HG02798 (cell line): ENCODE measurements around the gene SLC1A3.

ENCODE experiments used
- ATAC-seq: cut with Tn5 transposase; IDR thresholded peaks from one replicate; pipeline ENCODE4 v1.9.1; 2021; ENCODE audit warnings: mild to moderate bottlenecking; ENCODE audit not compliant: unreplicated experiment, poor library complexity

The SLC1A3 gene

DNA sequence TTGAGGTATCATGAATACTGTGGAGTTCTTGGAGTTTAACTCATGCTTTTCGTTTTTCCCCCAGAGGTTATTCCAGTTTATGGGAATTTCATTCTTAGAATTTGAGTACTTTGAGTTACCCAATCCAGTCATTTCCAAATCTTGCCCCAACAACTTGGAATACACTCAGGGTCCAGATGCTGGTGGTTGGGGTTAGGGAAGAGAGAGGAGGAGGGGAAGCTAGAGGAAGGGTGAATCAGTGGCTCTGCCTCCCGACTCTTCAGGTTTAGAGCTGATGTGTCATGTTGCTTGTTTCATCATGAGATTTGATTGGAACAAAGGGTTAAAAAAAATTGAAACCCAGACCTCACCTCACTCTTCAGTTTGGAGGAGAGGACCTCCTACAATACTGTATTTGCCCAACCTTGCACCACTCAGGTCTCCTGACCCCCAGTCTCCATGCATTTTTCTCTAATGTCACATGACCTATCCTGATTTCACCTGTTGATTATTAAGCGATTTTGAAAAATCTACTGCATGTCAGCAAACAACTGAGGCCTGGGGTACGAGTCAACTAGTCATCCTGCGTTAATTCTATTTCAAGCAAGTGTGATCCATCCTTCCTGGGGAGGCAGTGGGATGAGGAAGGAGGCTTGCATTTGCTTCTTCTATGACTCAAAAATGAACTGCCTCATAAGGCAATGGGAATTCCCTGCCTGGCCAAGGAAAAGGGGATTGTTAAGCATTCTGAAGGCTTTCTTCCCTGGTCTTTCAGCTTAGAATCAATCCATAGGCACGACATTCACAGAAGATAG is 6.2 kb upstream of the SLC1A3 start:
- no peak for ATAC-seq

- ATAC-seq, result no peak
Observed at GRCh38 chr5:36600917-36601527, 5.4 kb upstream of the SLC1A3 start.

- no peak for ATAC-seq
Observed at GRCh38 chr5:36602704-36603321, 3.6 kb upstream of the SLC1A3 start.

DNA sequence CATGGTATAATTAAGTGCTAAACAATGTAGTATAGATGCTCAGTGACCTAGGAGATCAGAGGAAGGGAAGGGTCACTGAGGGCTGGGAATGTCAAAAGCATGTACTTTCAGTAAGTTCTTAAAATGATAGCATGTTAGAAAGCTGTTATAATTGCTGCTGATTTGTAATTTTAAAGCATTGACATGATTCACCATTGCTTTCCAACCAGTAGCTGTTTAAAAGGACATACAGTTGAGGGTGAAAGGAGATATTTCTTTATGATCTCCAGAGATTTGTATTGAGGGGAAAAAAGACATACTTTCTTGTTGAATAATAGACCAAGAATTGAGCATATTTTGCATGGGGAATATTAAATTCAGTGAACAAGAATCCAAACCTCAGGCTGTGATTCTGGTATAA is 1.2 kb upstream of the SLC1A3 start:
- ATAC-seq, result no peak

DNA sequence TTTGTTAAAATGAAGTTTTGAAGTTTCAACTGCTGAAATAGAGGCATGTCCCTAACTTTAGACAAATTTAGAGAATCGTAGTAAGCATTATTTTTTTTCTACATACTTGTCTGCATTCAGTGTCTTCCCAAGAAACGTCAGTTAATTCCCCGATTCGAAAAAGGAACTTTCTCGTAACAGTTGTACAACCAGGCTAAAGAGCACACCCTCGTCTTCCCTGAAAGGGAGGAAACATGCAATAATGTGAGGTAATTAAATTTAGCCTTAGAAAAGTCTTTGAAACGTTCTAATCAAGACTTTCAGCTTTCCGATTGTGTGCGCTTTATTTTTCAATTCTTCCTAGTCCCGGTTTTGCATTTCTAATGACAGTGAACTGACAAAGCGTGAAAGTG is 374 bp upstream of the SLC1A3 start:
- no peak for ATAC-seq

DNA sequence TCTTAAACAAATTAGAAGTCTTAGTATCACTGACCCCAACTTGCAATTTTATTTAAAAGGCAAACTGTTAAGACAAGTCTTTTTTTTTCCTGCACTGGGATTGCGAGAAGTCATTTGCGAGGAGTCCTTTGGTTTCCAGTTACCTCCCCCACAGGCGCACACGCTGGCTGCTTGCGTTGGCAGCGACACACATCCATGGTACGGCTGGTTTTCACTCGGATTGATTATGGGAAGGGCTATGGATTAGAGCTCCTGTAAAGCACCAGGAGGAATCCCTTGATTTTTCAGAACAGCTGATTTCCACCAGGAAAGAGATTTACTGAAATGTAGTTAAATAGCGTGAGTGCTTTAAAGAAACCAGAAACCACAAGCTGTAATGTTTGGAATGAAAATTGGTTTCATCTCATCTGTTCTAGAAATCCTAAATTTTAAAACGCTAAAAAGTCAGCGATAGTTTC is 737 bp downstream of the SLC1A3 start:
- no peak for ATAC-seq

DNA sequence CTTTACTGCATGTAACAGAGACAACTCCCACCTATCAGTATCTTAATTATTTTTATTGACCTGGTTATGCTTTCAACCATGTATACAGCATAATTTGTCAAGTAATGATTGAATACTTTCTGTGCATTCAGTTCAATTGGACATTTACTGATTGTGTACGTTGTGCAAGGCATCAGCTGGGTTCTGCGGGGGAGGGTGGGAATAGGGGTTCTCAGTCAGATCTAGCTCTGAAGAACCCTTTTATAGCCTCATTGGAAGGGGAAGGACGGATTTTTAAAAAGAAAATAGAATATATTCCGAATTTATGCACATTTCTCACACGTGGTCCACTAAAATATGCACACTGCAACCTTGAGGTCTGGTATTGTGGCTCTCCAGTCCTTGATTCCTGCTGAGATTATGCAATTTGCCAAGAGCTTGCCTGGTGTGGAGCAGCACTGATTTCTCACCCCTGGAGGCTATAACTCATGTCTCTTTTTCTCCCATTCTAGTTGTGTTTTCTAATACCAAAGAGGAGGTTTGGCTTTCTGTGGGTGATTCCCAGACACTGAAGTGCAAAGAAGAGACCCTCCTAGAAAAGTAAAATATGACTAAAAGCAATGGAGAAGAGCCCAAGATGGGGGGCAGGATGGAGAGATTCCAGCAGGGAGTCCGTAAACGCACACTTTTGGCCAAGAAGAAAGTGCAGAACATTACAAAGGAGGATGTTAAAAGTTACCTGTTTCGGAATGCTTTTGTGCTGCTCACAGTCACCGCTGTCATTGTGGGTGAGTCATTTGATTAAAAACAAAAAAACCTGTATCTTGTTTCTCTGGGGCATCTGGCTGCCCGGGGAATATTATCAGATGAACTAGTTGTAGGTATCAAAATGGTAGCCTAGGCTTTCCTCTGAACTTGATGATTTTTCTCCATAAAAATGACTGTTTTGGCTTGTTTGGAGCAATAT is 1.7 kb downstream of the SLC1A3 start:
- ATAC-seq, result no peak

- no peak for ATAC-seq
Observed at GRCh38 chr5:36610621-36611020, 4.2 kb downstream of the SLC1A3 start.

DNA sequence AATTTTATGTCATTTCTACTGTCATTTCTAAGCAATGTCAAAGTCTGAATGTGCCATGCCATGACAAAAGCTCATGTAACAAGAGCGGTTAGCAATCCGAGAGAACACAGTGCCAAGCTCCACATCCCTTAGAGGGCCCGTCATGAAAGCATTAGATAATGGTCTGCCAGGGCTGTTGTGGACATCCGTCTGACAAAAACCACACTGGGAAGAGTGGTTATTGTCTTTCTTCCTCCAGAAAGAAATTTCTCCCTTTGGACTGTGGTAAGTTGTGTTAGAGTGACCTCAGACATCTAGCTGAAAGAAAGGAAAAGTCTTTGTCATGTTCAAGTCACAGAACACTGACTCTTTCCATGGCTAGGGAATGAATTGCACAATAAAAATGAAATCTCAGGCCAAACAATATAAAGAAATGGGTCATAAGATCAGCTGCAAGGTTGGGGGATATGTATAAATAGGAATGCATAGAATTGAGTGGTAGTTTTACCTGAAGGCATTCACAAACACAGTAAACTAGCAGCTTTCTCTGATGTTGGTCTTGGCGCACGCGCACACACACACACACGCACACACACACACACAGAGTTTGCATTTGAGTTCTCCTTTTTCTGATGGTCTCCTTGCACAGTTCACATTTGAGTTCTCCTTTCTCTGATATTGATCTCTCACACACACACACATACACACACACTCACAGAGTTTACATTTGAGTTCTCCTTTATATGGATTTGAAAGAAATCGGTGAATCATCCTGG is 5.3 kb downstream of the SLC1A3 start:
- no peak for ATAC-seq

DNA sequence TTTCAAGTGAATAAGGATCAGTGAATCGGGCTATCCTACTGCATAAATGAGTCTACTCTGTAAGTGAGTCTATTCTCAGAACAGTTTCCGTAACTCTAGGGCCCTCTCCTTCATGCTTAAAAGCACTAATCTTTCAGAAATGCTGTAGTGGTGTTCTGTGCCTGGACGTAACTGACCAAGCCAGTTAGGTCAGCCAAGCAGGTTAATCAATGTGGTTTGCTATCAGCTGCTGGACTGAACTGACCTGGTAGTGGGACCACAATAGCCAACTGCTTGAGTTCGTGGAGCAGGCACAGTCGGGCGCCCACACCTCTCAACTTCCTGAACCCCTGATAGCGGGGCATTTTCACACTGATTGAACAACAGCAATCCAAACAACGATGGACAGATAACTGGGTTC is 6.8 kb downstream of the SLC1A3 start:
- ATAC-seq, result no peak

DNA sequence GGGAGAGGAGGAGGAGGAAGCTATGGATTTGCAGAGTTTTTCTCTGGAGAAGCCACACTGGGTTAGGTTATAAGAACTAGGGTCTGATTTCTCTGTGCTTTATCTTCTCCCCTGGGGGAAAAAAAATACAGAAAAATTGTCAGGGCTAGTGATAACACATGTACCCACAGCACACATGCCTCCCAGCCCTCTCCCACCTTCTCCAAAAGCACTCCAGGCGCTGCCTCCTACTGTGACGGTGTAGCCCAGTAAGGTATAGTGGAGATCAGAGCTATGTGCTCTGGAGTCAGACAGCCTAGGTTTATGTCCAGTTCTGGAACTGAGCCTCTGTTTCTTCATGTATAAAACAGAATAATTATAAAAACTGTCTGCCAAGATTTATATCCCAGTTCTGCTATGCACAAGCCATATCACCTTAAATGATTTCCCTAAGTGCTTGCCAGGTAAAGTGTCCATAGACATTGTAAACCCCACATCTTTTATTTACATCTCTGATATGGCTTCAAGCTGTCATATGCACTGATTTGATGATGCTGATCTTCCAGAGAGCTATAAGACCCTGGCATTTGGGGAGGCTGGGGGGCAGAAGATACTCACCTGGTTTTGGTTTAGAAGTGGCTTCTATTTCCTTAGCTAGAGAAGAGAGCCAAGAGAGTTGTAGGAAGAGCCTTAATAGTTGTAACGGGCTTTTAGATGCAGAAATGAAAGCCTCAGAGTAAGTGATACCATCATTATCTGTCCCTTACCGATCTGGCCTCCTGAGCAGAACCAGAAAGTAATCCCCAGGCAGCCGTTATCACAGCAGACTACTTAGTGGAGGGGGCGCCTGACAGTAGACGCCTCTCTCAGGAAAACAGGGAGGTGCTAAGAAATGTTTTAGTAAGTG is 7.6 kb downstream of the SLC1A3 start:
- ATAC-seq, result no peak

- ATAC-seq, result no peak
Observed at GRCh38 chr5:36614657-36615308, 8.4 kb downstream of the SLC1A3 start.

GRCh38 chr5:36619012-36619635 is 12.7 kb downstream of the SLC1A3 start:
- ATAC-seq, result no peak

- no peak for ATAC-seq
Observed at GRCh38 chr5:36621985-36622384, 15.6 kb downstream of the SLC1A3 start.

DNA sequence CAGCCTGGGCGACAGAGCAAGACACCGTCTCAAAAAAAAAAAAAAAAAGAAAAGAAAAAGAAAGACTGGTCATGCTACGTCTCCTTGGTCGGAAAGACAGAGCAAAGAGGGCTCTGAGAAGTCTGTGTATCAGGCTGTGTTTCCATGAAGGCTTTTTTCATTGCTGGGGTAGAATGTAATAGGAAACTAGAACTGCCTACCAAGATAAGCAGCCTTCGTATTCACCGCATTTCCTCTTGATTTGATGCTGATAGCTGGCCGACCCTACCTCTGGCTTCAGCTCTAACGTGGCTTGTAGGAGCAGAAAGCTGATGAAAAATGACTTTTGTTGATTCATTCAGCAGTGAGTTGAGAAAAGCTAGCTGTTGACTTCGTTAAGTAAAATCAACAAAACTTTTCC is 17.4 kb downstream of the SLC1A3 start:
- no peak for ATAC-seq

- ATAC-seq, result no peak
Observed at GRCh38 chr5:36624277-36624676, 17.9 kb downstream of the SLC1A3 start.

- ATAC-seq, result no peak
Observed at GRCh38 chr5:36628695-36629094, 22.3 kb downstream of the SLC1A3 start.

DNA sequence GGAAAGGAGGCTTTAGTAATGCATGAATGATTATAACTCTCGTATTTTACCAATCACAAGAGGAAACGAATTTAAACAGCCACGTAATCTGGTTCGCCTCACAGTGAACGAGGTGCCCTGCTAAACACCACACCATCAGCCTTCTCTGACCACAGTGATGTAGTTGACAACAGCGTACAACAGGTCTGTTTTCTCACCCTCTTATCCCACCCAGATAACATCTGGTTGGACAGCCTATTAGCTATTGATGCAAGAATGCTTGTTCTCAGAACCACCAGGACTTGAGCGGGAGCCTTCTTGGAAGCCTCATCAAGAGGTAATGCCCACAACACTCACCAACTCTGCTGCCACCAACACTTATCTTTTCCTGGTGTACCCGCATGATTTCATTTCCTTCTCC is 23.3 kb downstream of the SLC1A3 start:
- ATAC-seq, result no peak
